Measurements from ENCODE around the gene ALPG.
"Not testable (repeated sequence)": the region's sequence is repeated elsewhere in the genome, so short reads cannot be mapped to it uniquely, and the experiment has no call there.

The ALPG gene

GRCh38 chr2:232406556-232407310 is at the start of gene ALPG:
Gene ALPG, plus strand, starts transcription at chr2:232406844. Its CDS starts 51 bp downstream, at chr2:232406895.
- H3K4me3 ChIP-seq (ENCODE audit: low read depth, low read length), result no peak within 1 kb of the TSS

- H3K4me3 ChIP-seq (ENCODE audit: low read depth, low read length), result no peak overlapping the region
Measured at GRCh38 chr2:232361646-232362045, 45.0 kb upstream of the ALPG start.

- H3K4me3 ChIP-seq (ENCODE audit: low read depth, low read length), result no peak overlapping the region
Measured at GRCh38 chr2:232362174-232362900, 44.3 kb upstream of the ALPG start.

GRCh38 chr2:232363064-232363783 is 43.4 kb upstream of the ALPG start:
- not testable (repeated sequence) for H3K4me3 ChIP-seq (ENCODE audit: low read depth, low read length)

GRCh38 chr2:232363784-232364615 is 42.6 kb upstream of the ALPG start:
- H3K4me3 ChIP-seq (ENCODE audit: low read depth, low read length), result no peak overlapping the region

- not testable (repeated sequence) for H3K4me3 ChIP-seq (ENCODE audit: low read depth, low read length)
Measured at GRCh38 chr2:232364806-232365594, 41.6 kb upstream of the ALPG start.

- H3K4me3 ChIP-seq (ENCODE audit: low read depth, low read length), result no peak overlapping the region
Measured at GRCh38 chr2:232365621-232366321, 40.9 kb upstream of the ALPG start.

GRCh38 chr2:232366461-232366860 is 40.2 kb upstream of the ALPG start:
- H3K4me3 ChIP-seq (ENCODE audit: low read depth, low read length), result not testable (repeated sequence)

GRCh38 chr2:232367016-232367415 is 39.6 kb upstream of the ALPG start:
- no peak overlapping the region for H3K4me3 ChIP-seq (ENCODE audit: low read depth, low read length)

- no peak overlapping the region for H3K4me3 ChIP-seq (ENCODE audit: low read depth, low read length)
Measured at GRCh38 chr2:232367591-232368233, 38.9 kb upstream of the ALPG start.

GRCh38 chr2:232368311-232368731 is 38.3 kb upstream of the ALPG start:
- no peak overlapping the region for H3K4me3 ChIP-seq (ENCODE audit: low read depth, low read length)

GRCh38 chr2:232369126-232369951 is 37.3 kb upstream of the ALPG start:
- H3K4me3 ChIP-seq (ENCODE audit: low read depth, low read length), result no peak overlapping the region

GRCh38 chr2:232370007-232370406 is 36.6 kb upstream of the ALPG start:
- H3K4me3 ChIP-seq (ENCODE audit: low read depth, low read length), result not testable (repeated sequence)

GRCh38 chr2:232372231-232373208 is 34.1 kb upstream of the ALPG start:
- no peak overlapping the region for H3K4me3 ChIP-seq (ENCODE audit: low read depth, low read length)

GRCh38 chr2:232374356-232374755 is 32.3 kb upstream of the ALPG start:
- H3K4me3 ChIP-seq (ENCODE audit: low read depth, low read length), result no peak overlapping the region

- H3K4me3 ChIP-seq (ENCODE audit: low read depth, low read length), result no peak overlapping the region
Measured at GRCh38 chr2:232375164-232375563, 31.5 kb upstream of the ALPG start.

GRCh38 chr2:232376260-232376659 is 30.4 kb upstream of the ALPG start:
- H3K4me3 ChIP-seq (ENCODE audit: low read depth, low read length), result no peak overlapping the region

Data from iPS-11a (cell line).